Muscle of leg (tissue), 16 donors: ENCODE results near the gene KCNJ10. TPM values are rescaled to one million over a fixed set of nuclear protein-coding genes. Genes with fewer than 3 reads are reported as not detected.

Experiments
- DNase-seq: peaks from one replicate; pipeline ENCODE4 v3.0.0; 2013
- H3K27ac ChIP-seq: one replicate; pipeline ENCODE4 v1.5.1; 2013; ENCODE audit warnings: mild to moderate bottlenecking, low read length, control low read depth
- H3K27me3 ChIP-seq: one replicate; pipeline ENCODE4 v1.6.1; 2013; ENCODE audit warnings: low read length; ENCODE audit not compliant: control insufficient read depth, insufficient read depth
- H3K36me3 ChIP-seq: one replicate; pipeline ENCODE4 v1.6.1; 2013; ENCODE audit warnings: low read length; ENCODE audit not compliant: control insufficient read depth, insufficient read depth
- H3K4me1 ChIP-seq: one replicate; pipeline ENCODE4 v1.6.1; 2013; ENCODE audit warnings: low read length; ENCODE audit not compliant: control insufficient read depth, insufficient read depth
- H3K4me3 ChIP-seq: one replicate; pipeline ENCODE4 v1.5.1; 2013; ENCODE audit warnings: low read length, control low read depth
- H3K9me3 ChIP-seq: replicated peaks from 2 replicates; pipeline ENCODE4 v1.6.1; 2013; ENCODE audit warnings: low read depth, low read length; ENCODE audit not compliant: control insufficient read depth
- WGBS: methylation state at CpG from one replicate; pipeline ENCODE4 v1.1.5; 2013; ENCODE audit warnings: missing lambda C conversion rate; ENCODE audit not compliant: insufficient coverage; 5-methylcytosine and 5-hydroxymethylcytosine counted together
- long read RNA-seq, 11 donors: transcript quantifications; one replicate each; lab custom pipeline, GENCODE V29; 2026
- polyA plus RNA-seq, 8 donors: library from polyadenylated mRNA; unstranded; fragments of 120-200 nt; gene quantifications; one replicate each; pipeline versions ENCODE4 v1.2.1 to v1.2.3, GENCODE V29; 2013; ENCODE audit warnings: inconsistent platforms in 1 of 8, low replicate concordance in 1 of 8; ENCODE audit not compliant: insufficient read length in 8 of 8, insufficient read depth in 1 of 8
- total RNA-seq: library from RNA; stranded (reverse); fragments of 120-200 nt; gene quantifications from one replicate; pipeline ENCODE4 v1.2.4, GENCODE V29; 2013

The KCNJ10 gene
- total RNA-seq: 0.35 TPM
- polyA plus RNA-seq: 1 to 10 TPM in 1 of 8 donors, under 1 TPM in 7; 0.30 to 1.6 (median 0.65) TPM
- long read RNA-seq, donor 1: 0 reads
- long read RNA-seq, donor 2: 0 reads
- long read RNA-seq, donor 3, full-length matches to known transcripts: 1 of 1 reads
- long read RNA-seq, donor 3, partial matches to known transcripts: 0 of 1 reads
- long read RNA-seq, donor 3, other reads (novel, unspliced or antisense): 0 of 1 reads
- long read RNA-seq, donor 4: 0 reads
- long read RNA-seq, donor 5: 0 reads
- long read RNA-seq, donor 6: 0 reads
- long read RNA-seq, donor 7: 0 reads
- long read RNA-seq, donor 8: 0 reads
- long read RNA-seq, donor 9: 0 reads
- long read RNA-seq, donor 10: 0 reads
- long read RNA-seq, donor 11: 0 reads

GRCh38 chr1:160069460-160070231, at the start of gene KCNJ10:
KCNJ10 (minus strand) TSS chr1:160070160; CDS start chr1:160042532, 27,628 bp downstream.
- Histone ChIP-seq H3K27ac (no peak within 1 kb of the TSS), H3K36me3 (no peaks in the 10 kb centered on the region), H3K9me3 (no peaks in the 10 kb centered on the region), H3K4me3 (peak within 1 kb of the TSS; percentile 65), H3K4me1 (peaks cover 17% of the 10 kb centered on the region), H3K27me3 (peaks cover 27% of the 10 kb centered on the region)
- 9% methylated on average over 32 of the region's 32 CpGs for WGBS
- no peak for DNase-seq

DNA sequence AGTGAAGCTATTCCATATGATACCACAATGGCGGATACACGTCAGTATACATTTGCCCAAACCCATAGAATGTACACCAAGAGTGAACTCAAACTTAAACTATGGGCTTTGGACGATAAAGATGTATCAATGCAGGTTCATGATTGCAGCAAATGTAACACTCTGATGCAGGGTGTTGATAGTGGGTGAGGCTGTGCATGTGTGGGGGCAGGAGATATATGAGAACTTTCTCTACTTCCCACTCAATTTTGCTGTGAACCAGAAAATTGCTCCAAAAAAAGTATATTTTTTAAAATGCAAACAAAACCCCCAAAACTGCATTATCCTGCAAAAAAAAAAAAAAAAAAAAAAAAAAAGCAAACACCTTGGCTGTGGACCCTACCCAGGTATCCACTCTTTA, 49.0 kb upstream of the KCNJ10 start:
- no peak for DNase-seq
- Histone ChIP-seq H3K4me3 (no peak overlapping the region), H3K27me3 (no peaks in the 10 kb centered on the region), H3K27ac (no peak overlapping the region), H3K4me1 (peaks cover 52% of the 10 kb centered on the region), H3K9me3 (no peaks in the 10 kb centered on the region), H3K36me3 (peaks cover 24% of the 10 kb centered on the region)
- whole genome bisulfite sequencing: no CpG with 5 or more reads among the region's 3 CpGs

DNA sequence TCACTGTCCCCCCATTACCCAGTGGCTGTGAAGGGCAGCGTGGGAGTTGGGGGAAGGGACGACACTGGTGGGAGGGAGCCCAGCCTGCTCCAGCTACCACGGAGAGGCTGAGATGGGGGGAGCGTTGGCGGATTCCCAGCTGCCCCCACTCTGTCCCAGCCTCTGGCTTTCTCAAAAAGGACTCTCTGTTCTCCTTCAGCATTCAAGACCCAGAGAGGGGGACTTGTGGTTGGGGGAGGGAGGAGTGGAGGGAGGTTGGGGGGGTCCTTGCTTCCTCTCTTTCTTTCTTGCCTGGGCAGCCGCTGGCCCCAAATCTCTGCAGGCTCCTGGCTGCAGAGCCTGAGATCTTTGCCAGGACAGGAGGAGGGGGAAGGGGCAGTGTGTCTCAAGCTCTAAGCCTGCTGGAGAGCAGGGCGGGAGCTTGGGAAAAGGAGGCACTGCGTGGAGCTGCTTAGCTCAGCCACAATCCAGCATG, 47.8 kb upstream of the KCNJ10 start:
- Histone ChIP-seq H3K36me3 (peaks cover 12% of the 10 kb centered on the region), H3K9me3 (no peaks in the 10 kb centered on the region), H3K27me3 (no peaks in the 10 kb centered on the region), H3K4me3 (peak overlapping the region; percentile 50), H3K4me1 (peaks cover 62% of the 10 kb centered on the region), H3K27ac (peak overlapping the region; percentile 20)
- WGBS: no CpG with 5 or more reads among the region's 8 CpGs
- DNase-seq: peak; percentile 86

DNA sequence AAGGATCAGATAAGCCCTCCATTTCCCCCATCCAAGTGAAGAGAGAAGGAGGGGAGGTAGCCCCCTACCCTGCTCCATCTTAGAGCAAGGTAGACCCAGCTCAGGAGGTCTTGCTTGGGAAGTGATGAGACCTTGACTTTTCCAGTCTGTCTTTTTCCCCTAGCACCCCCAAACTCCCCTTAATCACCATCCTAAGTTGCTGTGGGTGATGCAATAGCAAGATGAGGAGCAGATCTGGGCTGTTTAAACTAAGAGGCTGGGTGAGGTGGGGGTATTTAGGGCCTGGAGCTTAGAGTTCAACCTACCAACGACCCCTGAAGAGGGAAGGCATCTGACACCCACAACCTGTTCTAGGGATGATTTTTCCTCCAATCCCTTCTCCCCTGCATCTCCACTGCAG, 47.3 kb upstream of the KCNJ10 start:
- H3K27ac ChIP-seq: peak overlapping the region; percentile 66

GRCh38 chr1:160116283-160117147, 46.6 kb upstream of the KCNJ10 start:
- peak overlapping the region; percentile 50 for H3K4me3 ChIP-seq
- peaks cover 7% of the 10 kb centered on the region for H3K36me3 ChIP-seq
- peak overlapping the region; percentile 66 for H3K27ac ChIP-seq
- DNase-seq: peak; percentile 85
- peaks cover 72% of the 10 kb centered on the region for H3K4me1 ChIP-seq
- H3K9me3 ChIP-seq: no peaks in the 10 kb centered on the region
- WGBS: 32% methylated on average over 4 of the region's 12 CpGs
- no peaks in the 10 kb centered on the region for H3K27me3 ChIP-seq

More for the DNA sequence above, 47.3 kb upstream of the KCNJ10 start:
- peak overlapping the region; percentile 50 for H3K4me3 ChIP-seq
- no peaks in the 10 kb centered on the region for H3K9me3 ChIP-seq
- H3K36me3 ChIP-seq: peaks cover 8% of the 10 kb centered on the region
- peaks cover 66% of the 10 kb centered on the region for H3K4me1 ChIP-seq
- no peaks in the 10 kb centered on the region for H3K27me3 ChIP-seq
- DNase-seq: no peak
- whole genome bisulfite sequencing: no CpG with 5 or more reads among the region's 1 CpG

DNA sequence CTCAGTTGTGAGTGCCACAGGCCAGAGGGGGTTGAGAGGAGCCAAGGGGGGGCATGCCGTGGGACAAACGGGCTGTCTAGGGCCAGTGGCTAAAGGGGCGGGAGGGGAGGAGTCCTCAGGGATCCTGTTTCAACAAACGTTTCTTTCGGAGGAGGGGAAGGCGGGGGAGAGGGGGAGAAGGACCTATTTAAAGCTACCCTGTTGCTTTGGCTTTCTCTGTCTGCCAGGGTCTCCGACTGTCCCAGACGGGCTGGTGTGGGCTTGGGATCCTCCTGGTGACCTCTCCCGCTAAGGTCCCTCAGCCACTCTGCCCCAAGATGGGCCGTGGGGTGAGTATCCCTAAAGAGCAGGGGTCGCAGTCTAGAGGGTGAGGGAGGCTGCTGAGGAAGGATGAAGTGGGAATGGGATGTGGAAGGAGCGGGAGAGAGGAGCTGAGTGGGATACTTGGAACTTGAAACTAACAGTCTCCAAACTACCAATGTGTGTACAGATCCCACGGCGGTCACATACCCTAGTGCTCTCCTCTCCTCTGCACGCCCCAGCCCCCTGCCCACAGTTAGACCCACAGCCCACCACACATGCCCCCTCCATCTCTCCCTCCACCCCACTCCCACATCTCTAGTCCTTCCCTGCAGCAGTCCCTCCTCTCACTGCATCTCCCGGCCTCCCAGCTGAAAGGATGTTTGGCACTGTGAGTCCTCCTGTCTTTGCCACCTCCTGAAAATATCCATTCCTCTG, 45.8 kb upstream of the KCNJ10 start, which contains the start of gene ATP1A2:
TSS of gene ATP1A2 (plus strand) at position 215 of the 738 bp plus-strand sequence. CDS start at position 318, 103 bp downstream.
- Histone ChIP-seq H3K36me3 (no peaks in the 10 kb centered on the region), H3K27ac (peak within 1 kb of the TSS; percentile 69), H3K4me1 (peaks cover 77% of the 10 kb centered on the region), H3K27me3 (no peaks in the 10 kb centered on the region), H3K4me3 (peak within 1 kb of the TSS; percentile 50), H3K9me3 (no peaks in the 10 kb centered on the region)
- 20% methylated on average over 14 of the region's 16 CpGs for WGBS
- DNase-seq: peak; percentile 74

GRCh38 chr1:160114085-160114484, 44.1 kb upstream of the KCNJ10 start:
- Histone ChIP-seq H3K27ac (peak overlapping the region; percentile 69), H3K9me3 (no peaks in the 10 kb centered on the region), H3K27me3 (no peaks in the 10 kb centered on the region), H3K4me3 (no peak overlapping the region), H3K36me3 (no peaks in the 10 kb centered on the region), H3K4me1 (peaks cover 92% of the 10 kb centered on the region)
- 62% methylated on average over 3 of the region's 4 CpGs for WGBS
- DNase-seq: peak; percentile 53

- peak overlapping the region; percentile 69 for H3K27ac ChIP-seq
- 70% methylated on average over 8 of the region's 8 CpGs for WGBS
- H3K36me3 ChIP-seq: no peaks in the 10 kb centered on the region
- DNase-seq: no peak
- H3K9me3 ChIP-seq: no peaks in the 10 kb centered on the region
- no peak overlapping the region for H3K4me3 ChIP-seq
- H3K27me3 ChIP-seq: no peaks in the 10 kb centered on the region
- H3K4me1 ChIP-seq: peaks cover 93% of the 10 kb centered on the region
Measured at GRCh38 chr1:160113407-160113806, 43.4 kb upstream of the KCNJ10 start.

GRCh38 chr1:160112357-160112756, 42.4 kb upstream of the KCNJ10 start:
- Histone ChIP-seq H3K4me3 (no peak overlapping the region), H3K36me3 (no peaks in the 10 kb centered on the region), H3K4me1 (peaks cover 83% of the 10 kb centered on the region), H3K27ac (peak overlapping the region; percentile 65), H3K27me3 (no peaks in the 10 kb centered on the region), H3K9me3 (no peaks in the 10 kb centered on the region)
- DNase-seq: peak; percentile 96
- 23% methylated on average over 12 of the region's 12 CpGs for WGBS
